Suppressor macrophage treated with lipopolysaccharide for 4 hours (primary cell): Measurements from ENCODE around the gene LYG2.
"Not testable (repeated sequence)": the region's sequence is repeated elsewhere in the genome, so short reads cannot be mapped to it uniquely, and the experiment has no call there.

ENCODE experiments used
- DNase-seq: peaks from one replicate; pipeline ENCODE4 v3.0.0-alpha.2; 2020

The LYG2 gene

DNA sequence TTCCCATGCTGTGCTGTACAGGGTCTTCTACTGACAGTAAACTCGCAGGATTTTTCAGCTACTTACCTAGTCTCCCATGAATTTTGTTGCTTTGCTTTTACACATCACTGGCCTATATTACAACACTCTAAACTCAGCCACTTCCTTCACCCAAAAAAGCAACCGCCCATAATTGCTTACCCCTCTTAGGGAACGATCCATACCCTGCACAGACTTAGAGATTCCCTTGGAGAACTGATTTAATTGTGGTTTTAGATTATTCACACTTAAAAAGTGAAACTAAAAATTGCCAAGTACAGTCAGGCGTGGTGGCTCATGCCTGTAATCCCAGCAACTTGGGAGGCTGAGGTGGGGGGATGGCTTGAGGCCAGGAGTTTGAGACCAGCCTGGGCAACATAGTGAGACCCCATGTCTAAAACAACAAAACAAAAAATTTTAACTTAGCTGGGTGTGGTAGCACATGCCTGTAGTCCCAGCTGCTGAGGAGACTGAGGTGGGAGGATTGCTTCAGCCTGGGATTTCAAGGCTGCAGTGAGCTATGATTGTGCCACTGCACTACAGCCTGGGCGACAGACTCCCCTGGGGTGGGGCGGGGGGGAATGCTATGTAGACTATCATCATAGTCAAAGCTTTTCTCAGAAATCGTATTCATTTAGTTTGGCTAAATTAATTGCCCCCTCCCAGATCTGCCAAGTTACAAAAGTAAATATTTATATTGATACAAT, 55.2 kb downstream of the LYG2 start:
- DNase-seq, result peak; percentile 29

DNA sequence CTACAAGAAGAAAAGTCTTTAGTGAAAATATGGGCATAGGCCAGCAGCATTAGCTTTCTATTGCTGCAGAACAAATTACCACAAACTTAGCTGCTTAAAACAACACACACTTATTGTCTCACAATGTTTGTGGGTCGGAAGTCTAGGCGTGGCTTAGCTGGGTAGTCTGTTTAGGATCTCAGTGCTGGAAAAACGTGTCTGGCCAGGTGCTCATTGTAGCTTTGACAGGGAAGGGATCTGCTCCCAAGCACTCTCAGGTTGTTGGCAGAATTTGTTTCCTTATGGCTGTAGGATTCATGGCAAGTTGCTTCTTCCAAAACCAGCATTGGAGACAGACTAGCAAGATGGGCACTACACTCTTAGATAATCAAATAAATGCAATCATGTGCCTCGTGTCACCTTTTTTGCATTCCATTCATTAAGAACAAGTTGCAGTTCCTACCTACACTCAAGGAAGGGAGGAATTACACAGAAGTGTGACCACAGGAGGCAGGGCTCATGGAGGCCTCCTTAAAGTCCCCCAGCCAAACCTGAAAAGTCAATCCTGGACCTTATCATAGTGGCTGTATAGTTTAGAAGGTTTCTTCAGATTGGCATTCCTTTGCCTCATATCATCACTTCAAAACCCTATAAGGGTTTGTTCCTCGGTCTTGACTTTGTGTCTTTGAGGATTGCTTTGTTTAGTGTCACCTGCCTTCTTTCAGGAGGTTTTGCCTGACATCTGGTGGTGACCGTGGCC, 57.2 kb downstream of the LYG2 start:
- DNase-seq, result no peak

GRCh38 chr2:99192364-99192763, 63.1 kb downstream of the LYG2 start:
- not testable (repeated sequence) for DNase-seq
